ENCODE results near the gene RRAS. TPM values are rescaled to one million over a fixed set of nuclear protein-coding genes. Genes with fewer than 3 reads are reported as not detected.
A peak's percentile ranks its signal among the peaks of the same experiment; 100 is the strongest.

RRAS gene
- total RNA-seq, 1 donor from 2014 or later, result 28.6 TPM

- DNase-seq, result no peak
Observed at GRCh38 chr19:49594157-49594992, 45.6 kb downstream of the RRAS start.

DNA sequence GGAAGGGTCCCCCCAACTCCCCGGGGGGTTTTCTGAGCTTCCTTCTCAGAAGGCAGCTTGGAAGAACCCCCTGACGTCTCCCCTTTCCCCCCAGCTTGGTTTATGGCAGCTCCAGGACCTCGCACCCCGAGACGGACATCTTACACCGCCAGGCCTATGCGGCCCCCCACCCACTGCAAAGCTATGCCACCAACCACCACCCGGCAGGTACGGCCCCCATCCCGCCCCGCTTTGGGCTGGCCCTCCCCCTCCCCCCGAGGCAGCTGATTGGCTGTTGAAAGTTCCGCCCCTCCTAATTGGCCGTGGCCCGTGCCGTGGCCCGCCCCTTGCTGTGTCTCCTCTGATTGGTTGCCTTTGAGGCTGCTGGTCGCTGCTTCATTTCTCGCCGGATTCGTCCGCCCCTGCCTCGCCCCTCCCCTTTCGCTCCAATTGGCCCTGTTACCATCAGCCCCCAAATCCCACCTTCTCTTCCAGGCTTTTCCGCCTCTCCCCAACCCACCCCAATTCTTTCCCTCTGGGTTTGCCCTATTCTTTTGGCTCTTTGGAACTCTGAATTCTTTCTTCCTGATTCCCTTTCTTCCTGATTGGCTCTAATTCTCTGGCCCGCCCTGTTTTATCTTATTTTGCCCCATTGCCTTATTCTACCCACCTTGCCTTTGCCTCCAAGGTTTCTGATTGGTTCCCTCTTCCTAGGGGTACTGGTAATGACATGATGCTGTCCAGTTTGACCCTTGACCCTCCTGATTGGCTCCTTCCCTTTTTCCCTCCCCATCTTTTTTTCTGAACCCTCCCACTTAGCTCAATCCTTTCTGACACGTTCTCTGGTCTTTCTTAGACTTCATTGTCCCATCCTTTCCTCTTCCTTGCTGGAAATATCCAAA lies 46.5 kb downstream of the RRAS start:
- DNase-seq, result peak; percentile 95

DNA sequence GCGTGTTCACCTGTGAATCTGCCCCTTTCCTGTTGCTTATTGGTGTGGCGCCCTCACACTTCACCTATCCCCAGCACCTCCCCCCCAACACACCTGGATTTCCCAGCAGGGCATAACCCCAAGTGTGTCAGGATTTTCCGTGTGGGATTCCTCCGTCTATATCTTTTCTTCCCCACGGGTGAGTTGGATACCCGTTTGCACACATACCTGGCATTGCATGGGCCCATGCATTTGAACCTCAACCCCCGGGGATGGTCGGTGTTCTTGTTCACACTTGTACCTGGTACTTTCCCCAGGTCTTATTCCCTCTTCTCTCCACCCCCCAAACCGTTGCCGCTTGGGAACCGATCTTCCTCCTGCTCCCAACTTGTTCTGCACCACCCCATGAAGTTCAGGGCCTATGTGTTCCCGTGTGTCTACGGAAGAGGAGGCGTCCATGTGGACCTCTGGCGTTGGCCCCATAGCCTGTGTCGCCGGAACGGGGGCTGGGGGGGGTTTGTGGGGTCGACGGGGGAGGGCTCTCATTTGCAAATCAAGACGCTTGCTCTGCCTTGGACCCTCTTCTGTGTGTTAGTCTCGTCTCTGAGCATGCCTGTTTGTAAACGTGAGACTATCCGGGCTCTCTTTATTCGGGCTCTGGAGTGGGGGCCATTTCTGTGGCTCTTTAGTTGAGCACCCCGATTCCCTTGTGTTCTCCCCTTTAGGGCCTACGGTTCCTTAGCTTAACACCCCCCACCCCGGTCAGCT lies 47.3 kb downstream of the RRAS start:
- DNase-seq, result no peak

GRCh38 chr19:49591731-49592485 lies 48.0 kb downstream of the RRAS start:
- peak; percentile 48 for DNase-seq

DNA sequence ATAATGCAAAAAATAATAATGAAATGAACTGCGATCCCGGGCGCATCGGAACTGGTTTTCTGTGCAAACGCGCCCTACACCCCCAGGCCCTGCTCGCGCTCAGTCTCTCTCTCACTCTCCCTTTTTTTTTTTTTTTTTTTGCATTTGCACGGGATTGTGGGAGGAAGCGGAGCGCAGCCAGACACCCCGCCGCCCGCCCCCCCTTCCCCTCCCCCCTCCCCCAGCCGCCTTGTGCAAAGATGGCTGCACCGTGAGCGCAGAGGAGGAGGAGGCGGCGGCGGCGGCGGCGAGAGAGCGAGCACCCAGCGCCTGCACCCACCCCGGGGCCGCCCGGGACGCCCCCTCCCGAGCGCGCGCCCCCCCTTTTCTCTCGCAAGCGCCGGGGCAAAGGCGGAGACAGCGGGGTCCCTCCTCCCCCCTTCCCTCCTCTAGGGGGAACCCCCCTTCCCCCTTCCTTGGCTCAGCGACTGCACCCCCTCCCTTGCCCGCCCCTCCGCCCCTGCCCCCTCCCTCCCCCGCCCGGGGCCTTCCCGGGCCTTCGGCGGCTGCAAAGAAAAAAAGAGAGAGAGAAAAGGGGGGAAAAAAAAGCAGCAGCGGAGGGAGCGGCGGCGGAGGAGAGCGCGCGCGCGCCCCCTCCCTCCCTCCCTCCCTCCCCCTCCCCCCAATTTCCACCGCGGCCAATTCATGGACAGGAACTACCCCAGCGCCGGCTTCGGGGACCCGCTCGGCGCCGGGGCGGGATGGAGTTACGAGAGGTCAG lies 48.8 kb downstream of the RRAS start, which contains the start of gene PRR12:
Gene PRR12 (plus strand): TSS at position 212 of the 760 bp plus-strand sequence. CDS start 473 bp downstream, at position 685.
- peak; percentile 73 for DNase-seq

- DNase-seq, result peak; percentile 96
Observed at GRCh38 chr19:49590071-49590970, 49.6 kb downstream of the RRAS start.

GRCh38 chr19:49589502-49589905 lies 50.4 kb downstream of the RRAS start:
- no peak for DNase-seq

DNA sequence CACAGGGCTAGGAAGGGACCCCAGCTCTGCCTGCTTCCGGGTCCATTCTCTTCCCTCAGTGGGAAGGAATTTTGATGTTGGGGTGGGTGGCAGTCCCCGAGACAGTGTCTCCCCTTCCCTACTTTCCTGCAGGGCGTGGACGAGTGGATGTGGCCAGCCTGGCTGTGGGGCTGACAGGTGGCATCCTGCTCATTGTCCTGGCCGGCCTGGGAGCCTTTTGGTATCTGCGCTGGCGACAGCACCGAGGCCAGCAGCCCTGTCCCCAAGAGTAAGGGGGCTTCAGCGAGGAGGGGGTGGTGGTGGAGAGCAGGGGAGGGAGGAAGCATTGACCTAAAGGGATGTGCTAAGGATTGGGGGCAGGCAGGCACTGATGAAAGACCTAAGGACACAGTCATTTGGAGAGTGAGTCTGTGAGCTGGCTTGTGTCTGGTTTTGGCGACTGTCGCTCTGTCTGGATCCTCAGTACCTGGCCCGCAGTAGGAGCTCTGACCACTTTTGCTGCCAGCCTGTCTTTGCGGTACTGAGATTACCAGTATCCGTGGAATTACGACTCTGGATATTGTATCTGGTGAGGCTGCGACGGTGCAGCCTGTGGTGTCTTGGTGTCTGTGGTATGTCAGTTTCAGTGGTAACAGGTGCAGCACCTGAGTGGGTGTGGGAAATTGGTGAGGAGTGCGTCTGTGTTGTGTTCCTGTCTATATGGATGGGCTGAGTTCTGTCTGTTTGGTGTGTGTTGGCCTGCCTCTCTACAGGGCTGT lies 51.4 kb downstream of the RRAS start:
- DNase-seq, result no peak

GRCh38 chr19:49587227-49587626 lies 52.7 kb downstream of the RRAS start:
- DNase-seq, result no peak

Other genes with a start within 250 kb of the RRAS start
- not detected in 2 replicates for gene PTH2, start 216.7 kb downstream of the RRAS start, total RNA-seq
- gene GFY, start 214.8 kb downstream of the RRAS start, total RNA-seq, result not detected in 2 replicates
- 0.17 and 0.42 TPM in 2 replicates for gene SLC17A7, start 198.6 kb downstream of the RRAS start, total RNA-seq
- gene PIH1D1, start 188.3 kb downstream of the RRAS start, total RNA-seq, result 143 and 169 TPM in 2 replicates
- gene ALDH16A1, start 186.9 kb downstream of the RRAS start, total RNA-seq, result 55.3 and 82.5 TPM in 2 replicates
- gene FLT3LG, start 165.9 kb downstream of the RRAS start, total RNA-seq, result 1.2 and 1.6 TPM in 2 replicates
- 2,583 and 3,504 TPM in 2 replicates for gene RPL13A, start 152.5 kb downstream of the RRAS start, total RNA-seq
- gene RPS11, start 143.7 kb downstream of the RRAS start, total RNA-seq, result 2,205 and 5,498 TPM in 2 replicates
- gene FCGRT, start 127.5 kb downstream of the RRAS start, total RNA-seq, result 77.9 and 241 TPM in 2 replicates
- 6.7 and 24.8 TPM in 2 replicates for gene RCN3, start 112.1 kb downstream of the RRAS start, total RNA-seq
- gene NOSIP, start 59.6 kb downstream of the RRAS start, total RNA-seq, result 90.4 and 98.7 TPM in 2 replicates
- 6.1 and 7.5 TPM in 2 replicates for gene PRRG2, start 58.8 kb downstream of the RRAS start, total RNA-seq
- 2.4 and 4.8 TPM in 2 replicates for gene PRR12, start 49.0 kb downstream of the RRAS start, total RNA-seq
- 11.9 and 26.5 TPM in 2 replicates for gene SCAF1, start 2.1 kb upstream of the RRAS start, total RNA-seq
- 47.3 and 79.9 TPM in 2 replicates for gene IRF3, start 25.7 kb upstream of the RRAS start, total RNA-seq
- gene BCL2L12, start 25.8 kb upstream of the RRAS start, total RNA-seq, result 3.1 and 9.2 TPM in 2 replicates
- 282 and 338 TPM in 2 replicates for gene PRMT1, start 37.1 kb upstream of the RRAS start, total RNA-seq
- 0.70 and 1.5 TPM in 2 replicates for gene ADM5, start 49.5 kb upstream of the RRAS start, total RNA-seq
- 19.1 and 19.5 TPM in 2 replicates for gene CPT1C, start 51.0 kb upstream of the RRAS start, total RNA-seq
- gene TSKS, start 123.2 kb upstream of the RRAS start, total RNA-seq, result 0.17 TPM in 1 of 2 replicates, not detected in the other
- gene AP2A1, start 126.9 kb upstream of the RRAS start, total RNA-seq, result 52.1 and 129 TPM in 2 replicates
- gene FUZ, start 173.1 kb upstream of the RRAS start, total RNA-seq, result 19.2 and 22.4 TPM in 2 replicates
- gene MED25, start 178.1 kb upstream of the RRAS start, total RNA-seq, result 13.4 and 34.4 TPM in 2 replicates
- gene PTOV1, start 211.0 kb upstream of the RRAS start, total RNA-seq, result 57.2 and 72.9 TPM in 2 replicates
- gene PNKP, start 227.4 kb upstream of the RRAS start, total RNA-seq, result 44.3 and 60.4 TPM in 2 replicates
- gene AKT1S1, start 237.2 kb upstream of the RRAS start, total RNA-seq, result 9.9 and 13.0 TPM in 2 replicates
- gene TBC1D17, start 237.6 kb upstream of the RRAS start, total RNA-seq, result 7.5 and 13.8 TPM in 2 replicates

Data from dermis blood vessel endothelial cell (primary cell).